ENCODE results near the gene HOXD4.

- TF ChIP-seq ZFP3 (CRISPR knock-in tag; IDR thresholded peaks at IDR 0.05) (no peak), TOX (CRISPR knock-in tag; IDR thresholded peaks at IDR 0.05; ENCODE audit: borderline replicate concordance) (no peak), ISL1 (CRISPR knock-in tag; IDR thresholded peaks at IDR 0.05) (no peak), RARB (CRISPR knock-in tag; IDR thresholded peaks at IDR 0.05) (no peak), OSR1 (CRISPR knock-in tag; IDR thresholded peaks at IDR 0.05) (no peak), BACH2 (CRISPR knock-in tag; IDR thresholded peaks at IDR 0.05; ENCODE audit: borderline replicate concordance) (no peak), PATZ1 (CRISPR knock-in tag; IDR thresholded peaks at IDR 0.05; ENCODE audit: borderline replicate concordance) (no peak), ZFP30 (CRISPR knock-in tag; IDR thresholded peaks at IDR 0.05) (no peak), SNAI2 (CRISPR knock-in tag; IDR thresholded peaks at IDR 0.05) (no peak)
- TF ChIP-seq, protein P1, sequence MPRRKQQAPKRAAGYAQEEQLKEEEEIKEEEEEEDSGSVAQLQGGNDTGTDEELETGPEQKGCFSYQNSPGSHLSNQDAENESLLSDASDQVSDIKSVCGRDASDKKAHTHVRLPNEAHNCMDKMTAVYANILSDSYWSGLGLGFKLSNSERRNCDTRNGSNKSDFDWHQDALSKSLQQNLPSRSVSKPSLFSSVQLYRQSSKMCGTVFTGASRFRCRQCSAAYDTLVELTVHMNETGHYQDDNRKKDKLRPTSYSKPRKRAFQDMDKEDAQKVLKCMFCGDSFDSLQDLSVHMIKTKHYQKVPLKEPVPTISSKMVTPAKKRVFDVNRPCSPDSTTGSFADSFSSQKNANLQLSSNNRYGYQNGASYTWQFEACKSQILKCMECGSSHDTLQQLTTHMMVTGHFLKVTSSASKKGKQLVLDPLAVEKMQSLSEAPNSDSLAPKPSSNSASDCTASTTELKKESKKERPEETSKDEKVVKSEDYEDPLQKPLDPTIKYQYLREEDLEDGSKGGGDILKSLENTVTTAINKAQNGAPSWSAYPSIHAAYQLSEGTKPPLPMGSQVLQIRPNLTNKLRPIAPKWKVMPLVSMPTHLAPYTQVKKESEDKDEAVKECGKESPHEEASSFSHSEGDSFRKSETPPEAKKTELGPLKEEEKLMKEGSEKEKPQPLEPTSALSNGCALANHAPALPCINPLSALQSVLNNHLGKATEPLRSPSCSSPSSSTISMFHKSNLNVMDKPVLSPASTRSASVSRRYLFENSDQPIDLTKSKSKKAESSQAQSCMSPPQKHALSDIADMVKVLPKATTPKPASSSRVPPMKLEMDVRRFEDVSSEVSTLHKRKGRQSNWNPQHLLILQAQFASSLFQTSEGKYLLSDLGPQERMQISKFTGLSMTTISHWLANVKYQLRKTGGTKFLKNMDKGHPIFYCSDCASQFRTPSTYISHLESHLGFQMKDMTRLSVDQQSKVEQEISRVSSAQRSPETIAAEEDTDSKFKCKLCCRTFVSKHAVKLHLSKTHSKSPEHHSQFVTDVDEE (CRISPR knock-in tag; IDR thresholded peaks at IDR 0.05): no peak
- TF ChIP-seq, protein P2, sequence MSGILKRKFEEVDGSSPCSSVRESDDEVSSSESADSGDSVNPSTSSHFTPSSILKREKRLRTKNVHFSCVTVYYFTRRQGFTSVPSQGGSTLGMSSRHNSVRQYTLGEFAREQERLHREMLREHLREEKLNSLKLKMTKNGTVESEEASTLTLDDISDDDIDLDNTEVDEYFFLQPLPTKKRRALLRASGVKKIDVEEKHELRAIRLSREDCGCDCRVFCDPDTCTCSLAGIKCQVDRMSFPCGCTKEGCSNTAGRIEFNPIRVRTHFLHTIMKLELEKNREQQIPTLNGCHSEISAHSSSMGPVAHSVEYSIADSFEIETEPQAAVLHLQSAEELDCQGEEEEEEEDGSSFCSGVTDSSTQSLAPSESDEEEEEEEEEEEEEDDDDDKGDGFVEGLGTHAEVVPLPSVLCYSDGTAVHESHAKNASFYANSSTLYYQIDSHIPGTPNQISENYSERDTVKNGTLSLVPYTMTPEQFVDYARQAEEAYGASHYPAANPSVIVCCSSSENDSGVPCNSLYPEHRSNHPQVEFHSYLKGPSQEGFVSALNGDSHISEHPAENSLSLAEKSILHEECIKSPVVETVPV (CRISPR knock-in tag; IDR thresholded peaks at IDR 0.05): no peak
Observed at GRCh38 chr2:176149939-176150583, 1.3 kb upstream of the HOXD4 start.

Measured in SK-N-SH treated with all-trans-retinoic acid at 6 μM for 48 hours (cell line).